Stimulated activated effector memory CD8-positive, alpha-beta T cell treated with anti-CD3 and anti-CD28 coated beads, Interleukin-12 subunit alpha, Interleukin-12 subunit beta, amount 100 ng/mL, for 72 hours (primary cell): ENCODE data around the gene KCNE5.
"Not testable (repeated sequence)": the region's sequence is repeated elsewhere in the genome, so short reads cannot be mapped to it uniquely, and the experiment has no call there.

ENCODE experiments used
- ATAC-seq: fragments of 150-1000 bp; cut with Tn5 transposase; 2 replicates; pipeline ENCODE4 v1.10.0; 2021
- DNase-seq, 2 donors: peaks; one replicate each; pipeline ENCODE4 v3.0.0; 2021 to 2022; ENCODE audit warnings: low spot score in 2 of 2
- H3K27ac Mint-ChIP-seq: one replicate; pipeline ENCODE4 v1.8.0; 2022; ENCODE audit warnings: mild to moderate bottlenecking, mixed read lengths
- H3K36me3 Mint-ChIP-seq: one replicate; pipeline ENCODE4 v1.8.0; 2022; ENCODE audit warnings: mild to moderate bottlenecking, mixed read lengths
- H3K4me1 Mint-ChIP-seq: one replicate; pipeline ENCODE4 v1.8.0; 2022; ENCODE audit warnings: mixed read lengths
- H3K4me3 Mint-ChIP-seq: one replicate; pipeline ENCODE4 v1.8.0; 2022; ENCODE audit warnings: mild to moderate bottlenecking, mixed read lengths
- H3K9me3 Mint-ChIP-seq: one replicate; pipeline ENCODE4 v1.8.0; 2022; ENCODE audit warnings: mixed read lengths

KCNE5 gene

DNA sequence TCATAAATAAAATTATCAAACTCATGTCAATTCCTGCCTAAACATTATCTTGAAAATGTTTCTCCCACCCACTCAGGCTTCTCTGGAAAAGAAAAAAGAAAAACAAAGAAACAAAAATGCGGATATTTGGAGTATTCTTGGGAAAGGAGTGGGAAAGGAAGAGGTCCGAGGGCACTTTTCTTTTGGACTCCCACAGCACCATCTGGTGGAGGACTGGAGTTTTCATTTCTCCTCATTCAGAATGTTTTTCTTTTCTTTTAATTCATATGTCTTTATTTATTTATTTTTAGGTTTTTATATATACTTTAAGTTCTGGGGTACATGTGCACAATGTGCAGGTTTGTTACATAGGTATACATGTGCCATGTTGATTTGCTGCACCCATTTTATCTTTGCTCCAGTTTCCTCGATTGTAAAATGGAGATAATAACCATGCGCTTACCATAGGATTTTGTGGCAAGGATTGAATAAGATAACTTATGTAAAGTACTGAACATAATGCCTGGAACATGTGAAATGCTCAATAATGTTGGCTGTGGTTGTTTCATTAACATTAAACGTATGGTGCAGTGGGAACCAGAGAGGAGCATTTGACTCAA lies 8.0 kb upstream of the KCNE5 start:
- H3K27ac Mint-ChIP-seq, result no peak overlapping the region
- no peak for DNase-seq

DNA sequence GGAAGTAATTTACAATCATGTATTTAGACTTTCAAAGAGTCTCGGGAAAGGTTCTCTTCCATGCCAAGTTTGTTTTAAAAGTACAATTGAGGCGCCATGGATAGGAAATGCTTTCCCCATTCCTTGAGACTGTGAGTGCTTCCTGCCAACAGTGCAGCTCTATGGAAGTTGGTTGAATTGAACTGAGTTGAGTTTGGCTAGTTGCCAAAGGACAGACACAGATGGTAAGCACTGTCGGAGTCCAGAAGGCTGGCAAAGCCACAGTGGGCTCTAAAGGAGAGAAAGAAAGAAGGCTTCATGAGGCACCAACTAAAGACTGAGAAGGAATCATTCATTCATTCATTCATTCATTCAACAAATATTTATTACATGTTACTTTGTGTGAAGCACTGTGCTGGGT lies 4.3 kb upstream of the KCNE5 start:
- Mint-ChIP-seq H3K36me3 (no peaks in the 10 kb centered on the region), H3K4me1 (peaks cover 9% of the 10 kb centered on the region), H3K9me3 (no peaks in the 10 kb centered on the region), H3K27ac (no peak overlapping the region), H3K4me3 (no peak overlapping the region)
- DNase-seq, result no peak
- ATAC-seq, result no peak

More for the DNA sequence above, 8.0 kb upstream of the KCNE5 start:
- no peaks in the 10 kb centered on the region for H3K36me3 Mint-ChIP-seq
- no peak for ATAC-seq
- H3K4me3 Mint-ChIP-seq, result no peak overlapping the region
- H3K9me3 Mint-ChIP-seq, result no peaks in the 10 kb centered on the region
- peaks cover under 1% of the 10 kb centered on the region for H3K4me1 Mint-ChIP-seq

DNA sequence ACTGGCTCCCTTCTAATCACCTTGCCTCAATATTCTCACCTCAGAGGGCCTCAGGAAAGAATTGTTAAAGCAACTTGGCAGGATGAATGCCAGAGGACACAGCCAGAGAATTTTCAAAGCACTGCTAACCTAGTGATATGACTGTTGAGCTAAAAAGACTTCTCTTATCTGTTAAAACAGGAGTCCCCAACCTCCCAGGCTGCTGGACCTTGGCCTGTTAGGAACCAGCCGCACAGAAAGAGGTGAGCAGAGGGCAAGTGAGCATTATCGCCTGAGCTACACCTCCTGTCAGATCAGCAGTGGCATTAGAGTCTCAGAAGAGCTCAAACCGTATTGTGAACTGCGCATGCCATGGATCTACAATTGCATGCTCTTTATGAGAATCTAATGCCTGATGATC lies 1.7 kb upstream of the KCNE5 start:
- ATAC-seq, result no peak

DNA sequence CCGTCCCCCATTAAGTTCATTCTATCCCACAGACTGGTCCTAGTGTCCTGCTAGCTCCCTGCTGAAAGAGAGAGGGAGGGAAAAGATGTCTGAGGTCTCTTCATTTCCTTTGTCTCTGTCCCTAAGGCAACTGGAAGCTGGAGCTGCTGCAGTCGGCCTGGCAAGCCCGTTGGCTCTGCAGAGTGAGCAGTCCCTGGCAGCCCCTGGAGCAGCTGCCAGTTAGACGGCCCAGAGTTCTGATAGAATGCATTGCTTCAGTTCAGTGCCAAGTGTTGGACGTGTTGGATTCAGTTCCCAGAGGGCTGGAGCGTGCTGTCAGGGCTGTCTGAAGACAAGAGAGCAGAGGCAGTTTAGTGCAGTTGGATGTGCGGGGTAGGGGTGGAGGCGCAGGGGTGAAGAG lies 975 bp downstream of the KCNE5 start:
- peaks cover 9% of the 10 kb centered on the region for H3K4me1 Mint-ChIP-seq
- no peaks in the 10 kb centered on the region for H3K36me3 Mint-ChIP-seq
- H3K4me3 Mint-ChIP-seq, result no peak overlapping the region
- H3K27ac Mint-ChIP-seq, result no peak overlapping the region
- DNase-seq (no peak), ATAC-seq (no peak)
- no peaks in the 10 kb centered on the region for H3K9me3 Mint-ChIP-seq

More for the DNA sequence above, 1.7 kb upstream of the KCNE5 start:
- H3K27ac Mint-ChIP-seq, result no peak overlapping the region
- H3K36me3 Mint-ChIP-seq, result no peaks in the 10 kb centered on the region
- no peak overlapping the region for H3K4me3 Mint-ChIP-seq
- H3K4me1 Mint-ChIP-seq, result peaks cover 9% of the 10 kb centered on the region
- no peaks in the 10 kb centered on the region for H3K9me3 Mint-ChIP-seq
- no peak for DNase-seq

DNA sequence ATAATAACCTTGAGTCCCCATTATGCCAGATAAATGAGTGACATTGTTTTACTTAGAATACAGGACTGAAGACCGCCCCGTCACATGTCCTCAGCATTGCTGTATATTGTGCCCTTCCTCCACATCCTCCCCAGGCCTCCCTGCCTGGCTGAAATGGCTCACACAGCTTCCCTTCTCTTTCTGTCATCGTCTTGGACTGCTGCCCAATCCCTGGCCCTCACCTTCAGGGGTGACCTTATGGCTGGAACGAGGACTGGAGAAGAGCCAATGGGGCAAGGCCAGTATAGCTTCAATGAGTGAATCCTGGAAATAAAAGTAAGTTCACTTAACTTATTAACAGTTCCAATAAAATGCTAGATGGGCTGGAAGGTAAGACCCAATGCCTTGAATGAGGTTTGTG lies 2.7 kb downstream of the KCNE5 start:
- no peak for ATAC-seq
- H3K4me3 Mint-ChIP-seq, result no peak overlapping the region

DNA sequence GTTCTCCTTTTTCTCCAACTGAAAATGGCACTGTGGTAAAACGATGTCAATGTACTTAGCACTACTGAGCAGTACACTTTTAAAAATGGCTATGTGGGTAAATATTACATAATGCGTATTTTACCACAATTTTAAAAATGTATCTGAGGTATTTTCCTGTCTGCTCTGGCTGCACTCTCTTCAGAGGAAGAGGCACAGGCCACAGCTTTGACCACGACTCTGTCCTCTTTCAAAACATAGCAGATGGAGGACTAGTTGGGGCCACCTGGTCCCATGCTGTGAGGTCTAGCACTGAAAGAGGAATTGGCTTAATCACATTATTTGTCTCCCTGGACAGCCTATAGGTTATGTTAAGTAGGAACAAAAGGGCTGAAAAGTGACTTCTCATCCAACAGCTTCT lies 5.2 kb downstream of the KCNE5 start:
- Mint-ChIP-seq H3K9me3 (no peaks in the 10 kb centered on the region), H3K27ac (no peak overlapping the region), H3K4me1 (no peaks in the 10 kb centered on the region), H3K4me3 (no peak overlapping the region), H3K36me3 (no peaks in the 10 kb centered on the region)
- ATAC-seq (no peak), DNase-seq (no peak)

More for the DNA sequence above, 2.7 kb downstream of the KCNE5 start:
- H3K36me3 Mint-ChIP-seq, result no peaks in the 10 kb centered on the region
- peaks cover under 1% of the 10 kb centered on the region for H3K4me1 Mint-ChIP-seq
- no peak for DNase-seq
- H3K9me3 Mint-ChIP-seq, result no peaks in the 10 kb centered on the region
- H3K27ac Mint-ChIP-seq, result no peak overlapping the region

DNA sequence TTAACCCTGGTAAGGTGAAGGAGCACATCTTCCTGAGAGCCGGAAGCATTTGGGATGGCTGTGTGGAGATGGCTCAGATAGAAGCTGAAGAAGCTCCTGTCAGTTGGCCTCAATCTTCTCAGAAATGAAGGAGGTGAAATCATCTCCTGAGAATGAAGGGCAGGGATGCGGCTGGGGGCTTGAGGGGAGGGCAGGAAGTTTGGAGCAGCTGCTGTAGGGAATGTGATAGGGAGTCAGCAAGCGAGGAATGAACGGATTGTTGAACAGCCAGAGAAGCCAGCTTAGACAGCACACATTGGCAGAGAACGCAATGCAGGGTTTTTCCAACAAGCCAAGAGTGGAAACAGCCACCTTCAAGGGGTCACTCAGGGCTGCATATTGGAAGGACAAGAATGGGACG lies 10.0 kb downstream of the KCNE5 start:
- no peak overlapping the region for H3K4me3 Mint-ChIP-seq
- no peak for DNase-seq
- H3K27ac Mint-ChIP-seq, result no peak overlapping the region
- no peak for ATAC-seq
- H3K9me3 Mint-ChIP-seq, result no peaks in the 10 kb centered on the region
- no peaks in the 10 kb centered on the region for H3K36me3 Mint-ChIP-seq
- no peaks in the 10 kb centered on the region for H3K4me1 Mint-ChIP-seq

DNA sequence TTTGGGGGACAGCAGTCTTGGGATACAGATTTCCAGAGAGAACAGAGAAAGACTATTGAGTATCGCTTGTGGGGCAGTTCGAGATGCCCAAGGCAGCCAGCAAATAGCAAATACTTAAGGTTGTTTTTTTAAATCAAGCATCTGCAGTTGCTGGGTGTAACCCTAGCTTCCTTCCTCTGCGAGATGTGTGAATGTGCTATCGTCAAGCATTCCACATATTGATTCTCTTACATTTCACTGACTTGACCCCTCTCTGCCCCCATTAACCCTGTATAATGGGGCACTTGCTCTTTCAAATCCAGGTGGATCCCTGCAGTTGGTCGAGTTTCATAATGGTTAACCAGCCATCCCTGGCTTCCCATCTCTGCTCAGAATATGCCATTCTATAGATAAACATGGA lies 23.5 kb downstream of the KCNE5 start:
- Mint-ChIP-seq H3K36me3 (no peaks in the 10 kb centered on the region), H3K27ac (no peak overlapping the region), H3K4me1 (peaks cover 11% of the 10 kb centered on the region), H3K9me3 (peaks cover 4% of the 10 kb centered on the region), H3K4me3 (peak overlapping the region; percentile 33)
- DNase-seq, result no peak
- no peak for ATAC-seq

DNA sequence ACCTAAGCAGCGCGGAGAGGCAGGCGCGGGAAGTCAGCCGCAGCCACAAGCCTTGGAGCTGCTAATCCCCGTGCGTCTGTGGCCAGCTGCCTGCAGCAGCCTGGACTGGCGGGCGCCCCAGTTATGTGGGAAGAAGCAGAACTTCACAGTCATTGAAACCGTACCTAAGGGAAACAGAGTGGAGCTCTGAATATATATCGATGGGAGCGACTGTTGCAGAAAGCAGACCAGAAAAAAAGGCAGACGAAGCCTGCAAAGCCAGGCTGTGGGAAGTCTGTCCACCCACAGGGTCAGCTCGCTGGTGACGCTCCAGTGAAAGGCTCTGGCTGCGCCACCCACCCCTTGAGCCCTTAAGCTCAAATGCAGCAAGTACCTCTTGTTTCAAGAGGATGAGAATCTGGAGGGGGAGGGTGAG lies 24.7 kb downstream of the KCNE5 start:
- Mint-ChIP-seq H3K36me3 (no peaks in the 10 kb centered on the region), H3K27ac (no peak overlapping the region), H3K9me3 (no peaks in the 10 kb centered on the region), H3K4me1 (peaks cover 11% of the 10 kb centered on the region), H3K4me3 (no peak overlapping the region)
- ATAC-seq, result no peak
- no peak for DNase-seq

DNA sequence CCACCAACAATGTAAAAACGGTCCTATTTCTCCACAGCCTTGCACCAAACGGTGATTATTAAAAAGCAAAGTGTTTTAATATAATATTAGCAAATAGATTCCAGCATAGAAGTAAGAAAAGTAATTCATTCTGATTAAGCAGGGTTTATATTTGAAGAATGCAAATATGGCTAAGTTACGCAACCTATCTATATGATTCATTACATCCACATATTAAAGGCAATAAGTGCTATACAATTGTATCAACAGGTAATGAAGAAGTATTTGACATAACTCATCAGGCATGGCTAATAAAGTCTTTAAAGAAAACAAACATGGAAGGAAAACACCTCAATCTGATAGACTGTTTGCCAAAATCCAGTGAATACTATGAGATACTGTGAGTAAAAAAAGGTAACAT lies 29.0 kb downstream of the KCNE5 start:
- DNase-seq (no peak), ATAC-seq (no peak)
- Mint-ChIP-seq H3K4me3 (no peak overlapping the region), H3K9me3 (no peaks in the 10 kb centered on the region), H3K36me3 (no peaks in the 10 kb centered on the region), H3K27ac (no peak overlapping the region), H3K4me1 (peaks cover 11% of the 10 kb centered on the region)

DNA sequence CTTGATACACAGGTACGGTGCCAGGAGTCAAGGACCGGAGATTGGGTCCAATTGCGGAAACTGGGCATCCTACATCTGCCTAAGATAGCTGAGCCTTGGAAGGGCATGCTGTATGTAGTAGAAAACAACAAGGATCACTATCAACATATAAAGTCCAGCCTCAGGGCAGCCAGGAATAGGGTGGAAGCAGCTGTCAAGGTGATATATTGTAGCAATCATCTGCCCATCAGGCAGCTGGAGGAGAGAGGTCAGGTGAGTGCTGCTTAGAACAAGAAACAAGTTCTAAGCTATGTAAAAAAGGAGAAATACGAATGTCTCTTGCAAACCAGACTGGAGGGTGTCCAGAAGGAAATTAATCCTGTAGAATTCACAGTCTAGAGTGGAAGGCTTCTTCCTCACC lies 34.8 kb downstream of the KCNE5 start:
- Mint-ChIP-seq H3K9me3 (no peaks in the 10 kb centered on the region), H3K4me1 (no peaks in the 10 kb centered on the region), H3K36me3 (no peaks in the 10 kb centered on the region), H3K27ac (no peak overlapping the region), H3K4me3 (no peak overlapping the region)
- ATAC-seq, result no peak
- no peak for DNase-seq

DNA sequence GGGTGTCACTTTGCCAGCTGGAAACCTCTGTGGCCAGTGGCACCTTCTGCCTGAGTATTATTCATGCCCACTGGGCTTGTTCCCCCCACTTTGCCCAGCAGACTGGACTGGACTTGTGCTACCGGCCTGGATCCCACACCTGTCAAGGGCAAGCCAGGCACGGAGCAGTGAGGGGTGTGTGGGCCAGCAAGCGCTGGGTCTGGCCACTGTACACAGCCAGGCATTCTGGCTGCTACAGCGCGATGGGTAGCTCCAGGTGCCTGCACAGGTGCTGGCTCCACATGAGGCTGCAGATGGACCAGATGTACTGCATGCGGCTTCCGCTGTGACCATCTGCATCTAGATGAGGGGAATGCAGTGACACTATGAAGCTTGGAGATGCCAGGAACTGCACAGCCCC lies 39.5 kb downstream of the KCNE5 start:
- Mint-ChIP-seq H3K4me3 (no peak overlapping the region), H3K36me3 (no peaks in the 10 kb centered on the region), H3K9me3 (no peaks in the 10 kb centered on the region), H3K4me1 (no peaks in the 10 kb centered on the region), H3K27ac (no peak overlapping the region)
- DNase-seq (no peak), ATAC-seq (no peak)

DNA sequence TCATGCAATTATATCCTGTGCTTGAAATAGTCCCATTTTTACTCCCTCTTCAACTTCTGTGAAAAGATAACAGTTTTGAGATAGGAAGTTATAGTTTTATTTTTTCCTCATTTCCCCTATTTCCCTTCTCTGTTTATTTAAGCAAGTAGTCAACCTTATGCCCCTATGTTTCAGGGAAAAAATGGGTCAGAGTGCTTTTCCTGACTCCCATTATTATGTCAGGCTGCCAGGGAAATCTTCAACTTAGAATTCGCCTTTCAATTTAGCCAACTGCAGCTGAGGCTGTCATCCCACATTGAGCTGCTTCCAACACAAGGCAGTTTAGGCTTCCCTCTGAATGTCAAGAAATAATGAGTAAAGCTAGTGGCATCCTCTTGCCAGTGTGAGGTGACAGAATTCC lies 46.1 kb downstream of the KCNE5 start:
- ATAC-seq, result no peak
- no peaks in the 10 kb centered on the region for H3K36me3 Mint-ChIP-seq
- no peaks in the 10 kb centered on the region for H3K9me3 Mint-ChIP-seq
- no peak overlapping the region for H3K4me3 Mint-ChIP-seq
- no peaks in the 10 kb centered on the region for H3K4me1 Mint-ChIP-seq
- no peak overlapping the region for H3K27ac Mint-ChIP-seq
- DNase-seq, result no peak

DNA sequence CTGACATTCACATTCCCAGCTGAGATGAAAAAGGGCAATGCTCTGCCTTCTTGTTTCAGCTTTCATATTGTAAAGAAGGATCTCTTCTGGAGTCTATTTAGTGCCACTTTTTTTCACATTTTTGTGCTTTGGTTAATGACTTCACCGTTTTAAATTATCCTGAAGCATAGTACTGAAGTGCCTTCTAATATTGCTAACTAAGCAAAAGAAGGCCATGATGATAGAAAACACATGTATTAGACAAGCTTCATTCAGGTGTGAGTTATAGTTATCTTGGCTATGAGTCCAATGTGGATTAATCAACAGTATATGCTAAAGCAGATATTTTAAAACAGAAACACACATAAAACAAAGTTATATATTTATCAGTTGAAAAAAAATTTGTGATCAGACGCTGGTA lies 47.9 kb downstream of the KCNE5 start:
- no peak overlapping the region for H3K4me3 Mint-ChIP-seq
- no peaks in the 10 kb centered on the region for H3K36me3 Mint-ChIP-seq
- no peaks in the 10 kb centered on the region for H3K4me1 Mint-ChIP-seq
- no peak overlapping the region for H3K27ac Mint-ChIP-seq
- H3K9me3 Mint-ChIP-seq, result no peaks in the 10 kb centered on the region
- no peak for ATAC-seq
- DNase-seq, result no peak

DNA sequence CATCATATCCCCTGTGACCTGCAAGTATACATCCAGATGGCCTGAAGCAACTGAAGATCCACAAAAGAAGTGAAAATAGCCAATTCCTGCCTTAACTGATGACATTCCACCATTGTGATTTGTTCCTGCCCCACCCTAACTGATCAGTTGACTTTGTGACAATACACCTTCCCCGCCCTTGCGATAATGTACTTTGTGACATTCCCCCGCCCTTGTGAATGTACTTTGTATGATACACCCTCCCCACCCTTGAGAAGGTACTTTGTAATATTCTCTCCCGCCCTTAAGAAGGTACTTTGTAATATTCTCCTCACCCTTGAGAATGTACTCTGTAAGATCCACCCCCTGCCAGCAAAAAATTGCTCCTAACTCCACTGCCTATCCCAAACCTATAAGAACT lies 48.9 kb downstream of the KCNE5 start:
- not testable (repeated sequence) for H3K4me3 Mint-ChIP-seq, DNase-seq, H3K36me3 Mint-ChIP-seq, H3K4me1 Mint-ChIP-seq, H3K9me3 Mint-ChIP-seq, ATAC-seq, H3K27ac Mint-ChIP-seq
